GM12865 (cell line): ENCODE data around the gene SEPTIN11.

ENCODE experiments used
- DNase-seq: peaks from one replicate; pipeline ENCODE4 v3.0.0; 2010; ENCODE audit warnings: low read depth
- H3K4me3 ChIP-seq: 2 replicates; pipeline ENCODE4 v1.5.1; 2011; ENCODE audit warnings: mild to moderate bottlenecking, low read depth, low read length, control low read depth
- TF ChIP-seq, protein P1 (sequence below): IDR thresholded peaks from 2 replicates; pipeline ENCODE4 v1.5.1; 2011; ENCODE audit warnings: low read length, control low read depth, low read depth, inconsistent platforms; ENCODE audit not compliant: insufficient read depth; ENCODE audit errors: missing control alignments

The SEPTIN11 gene

DNA sequence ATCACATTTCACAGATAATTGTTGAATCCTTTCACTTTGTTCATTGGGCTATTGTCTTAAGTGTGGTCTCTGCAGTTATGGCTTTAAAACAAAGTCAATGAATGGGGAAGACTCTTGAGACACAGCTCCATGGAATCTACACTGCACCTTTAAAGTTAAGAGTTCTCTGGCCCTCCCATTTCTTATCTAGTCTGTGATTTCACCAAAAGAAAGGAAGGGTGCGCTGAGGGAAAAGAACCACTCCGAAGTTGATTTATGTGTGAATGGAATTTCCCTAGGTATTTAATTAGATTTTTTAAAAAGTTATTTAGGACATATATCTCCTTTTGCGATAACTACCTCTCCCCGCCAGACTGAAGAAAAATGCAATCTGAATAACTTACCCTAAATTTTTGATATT, 2.5 kb downstream of the SEPTIN11 start:
- DNase-seq = no peak
- no peak overlapping the region for H3K4me3 ChIP-seq
- TF ChIP-seq, protein P1, sequence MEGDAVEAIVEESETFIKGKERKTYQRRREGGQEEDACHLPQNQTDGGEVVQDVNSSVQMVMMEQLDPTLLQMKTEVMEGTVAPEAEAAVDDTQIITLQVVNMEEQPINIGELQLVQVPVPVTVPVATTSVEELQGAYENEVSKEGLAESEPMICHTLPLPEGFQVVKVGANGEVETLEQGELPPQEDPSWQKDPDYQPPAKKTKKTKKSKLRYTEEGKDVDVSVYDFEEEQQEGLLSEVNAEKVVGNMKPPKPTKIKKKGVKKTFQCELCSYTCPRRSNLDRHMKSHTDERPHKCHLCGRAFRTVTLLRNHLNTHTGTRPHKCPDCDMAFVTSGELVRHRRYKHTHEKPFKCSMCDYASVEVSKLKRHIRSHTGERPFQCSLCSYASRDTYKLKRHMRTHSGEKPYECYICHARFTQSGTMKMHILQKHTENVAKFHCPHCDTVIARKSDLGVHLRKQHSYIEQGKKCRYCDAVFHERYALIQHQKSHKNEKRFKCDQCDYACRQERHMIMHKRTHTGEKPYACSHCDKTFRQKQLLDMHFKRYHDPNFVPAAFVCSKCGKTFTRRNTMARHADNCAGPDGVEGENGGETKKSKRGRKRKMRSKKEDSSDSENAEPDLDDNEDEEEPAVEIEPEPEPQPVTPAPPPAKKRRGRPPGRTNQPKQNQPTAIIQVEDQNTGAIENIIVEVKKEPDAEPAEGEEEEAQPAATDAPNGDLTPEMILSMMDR = no peak

DNA sequence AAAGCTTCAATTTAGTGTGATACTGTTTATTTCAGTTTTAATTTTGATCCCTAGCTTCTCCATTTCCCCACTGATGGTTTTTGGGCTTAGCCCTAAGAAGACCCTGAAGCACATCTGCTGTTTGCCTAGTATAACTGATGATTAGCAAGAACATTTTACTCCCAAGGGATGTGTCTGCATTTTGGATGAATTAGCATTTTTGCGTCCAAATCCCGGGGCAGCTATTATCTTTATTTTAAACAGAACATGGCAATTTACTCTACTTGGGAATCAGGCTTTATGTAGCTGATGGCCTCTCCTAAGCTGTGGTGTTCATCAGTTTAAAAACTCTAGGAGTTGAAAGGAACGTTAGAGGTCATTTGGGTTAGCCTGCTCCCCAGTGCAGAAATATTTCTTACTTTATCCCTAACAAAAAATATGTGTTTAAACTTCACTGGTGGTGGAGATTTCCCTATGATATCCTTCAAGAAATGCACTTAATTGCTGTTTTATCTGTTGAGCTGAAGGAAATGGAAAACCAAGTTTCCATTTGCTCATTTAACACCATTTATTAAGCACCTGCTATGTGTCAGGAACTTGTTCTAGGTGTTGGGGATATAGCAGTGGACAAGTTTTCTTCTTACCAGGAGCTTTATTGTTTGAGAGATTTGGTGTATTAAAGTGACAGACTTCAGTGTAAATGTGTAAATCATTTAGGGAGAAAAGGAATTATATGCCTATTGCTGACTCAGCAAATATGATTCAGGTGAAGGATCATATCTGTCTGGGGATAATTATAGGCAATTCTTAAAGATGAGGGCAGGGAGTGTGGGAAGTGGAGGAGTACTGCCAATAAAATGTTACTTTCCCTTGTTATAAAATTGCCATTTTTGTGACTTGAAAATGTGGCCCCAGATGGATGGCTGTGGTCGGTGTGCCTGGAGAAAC, 3.4 kb downstream of the SEPTIN11 start:
- no peak for DNase-seq
- no peak overlapping the region for H3K4me3 ChIP-seq
- TF ChIP-seq, protein P1 = no peak

DNA sequence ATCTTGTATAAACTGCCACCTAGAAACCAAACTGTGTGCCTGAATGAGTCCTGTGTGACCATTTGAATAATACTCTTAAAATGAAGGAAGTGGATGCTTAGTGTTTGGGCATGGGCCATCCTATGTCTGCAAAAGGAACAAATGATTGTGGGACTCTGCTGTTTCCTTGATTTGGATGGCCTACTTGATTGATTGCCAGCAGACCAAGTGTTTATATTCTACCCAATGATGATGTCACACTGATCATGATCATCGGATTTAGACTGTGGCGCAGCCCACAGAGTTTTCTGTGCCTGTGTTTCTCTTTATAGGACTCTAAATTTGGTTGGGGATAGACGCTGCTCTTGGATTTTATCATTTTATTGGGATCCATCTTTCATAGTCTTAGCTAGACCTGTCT, 4.4 kb downstream of the SEPTIN11 start:
- TF ChIP-seq, protein P1 = no peak
- no peak for DNase-seq
- no peak overlapping the region for H3K4me3 ChIP-seq

DNA sequence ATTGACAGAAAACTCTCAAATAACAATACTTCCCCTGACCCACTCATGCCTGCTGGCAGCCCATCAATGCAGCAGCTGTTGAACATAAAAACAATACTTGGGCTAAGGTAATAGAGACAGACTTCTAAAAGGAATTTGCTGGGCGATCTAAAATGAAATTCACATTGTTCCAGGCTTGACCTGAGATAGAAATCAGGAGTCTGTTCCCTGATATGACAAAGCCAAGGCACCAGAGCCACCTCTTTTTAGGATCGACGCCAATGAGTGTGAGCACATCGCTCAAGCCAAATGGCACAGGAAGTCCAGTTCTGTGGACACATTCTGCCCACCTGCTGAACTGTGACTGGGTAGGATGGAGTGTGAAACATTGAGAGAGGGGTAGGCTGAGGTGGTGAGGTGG, 4.9 kb downstream of the SEPTIN11 start:
- DNase-seq = no peak
- H3K4me3 ChIP-seq = no peak overlapping the region
- TF ChIP-seq, protein P1 = no peak

DNA sequence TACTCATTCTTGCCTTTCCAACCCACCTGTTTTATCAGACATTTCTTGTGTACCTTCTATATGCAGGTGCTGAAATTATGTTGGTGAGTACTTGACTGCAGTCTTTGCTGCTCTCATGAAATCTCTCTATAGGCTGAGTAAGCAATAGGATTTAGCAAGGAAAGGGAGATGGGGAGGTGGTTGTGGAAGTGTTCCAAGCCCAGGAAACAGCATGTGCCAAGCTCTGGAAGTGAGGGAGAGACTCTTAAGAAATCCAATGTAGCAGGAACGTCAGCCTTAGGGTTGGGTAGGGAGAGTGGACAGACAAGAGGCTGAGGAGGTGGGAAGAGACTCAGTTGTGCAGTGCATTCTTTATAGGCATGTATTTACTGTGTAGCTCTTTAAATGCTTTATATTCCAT, 5.6 kb downstream of the SEPTIN11 start:
- H3K4me3 ChIP-seq = no peak overlapping the region
- DNase-seq = no peak
- TF ChIP-seq, protein P1 = no peak

DNA sequence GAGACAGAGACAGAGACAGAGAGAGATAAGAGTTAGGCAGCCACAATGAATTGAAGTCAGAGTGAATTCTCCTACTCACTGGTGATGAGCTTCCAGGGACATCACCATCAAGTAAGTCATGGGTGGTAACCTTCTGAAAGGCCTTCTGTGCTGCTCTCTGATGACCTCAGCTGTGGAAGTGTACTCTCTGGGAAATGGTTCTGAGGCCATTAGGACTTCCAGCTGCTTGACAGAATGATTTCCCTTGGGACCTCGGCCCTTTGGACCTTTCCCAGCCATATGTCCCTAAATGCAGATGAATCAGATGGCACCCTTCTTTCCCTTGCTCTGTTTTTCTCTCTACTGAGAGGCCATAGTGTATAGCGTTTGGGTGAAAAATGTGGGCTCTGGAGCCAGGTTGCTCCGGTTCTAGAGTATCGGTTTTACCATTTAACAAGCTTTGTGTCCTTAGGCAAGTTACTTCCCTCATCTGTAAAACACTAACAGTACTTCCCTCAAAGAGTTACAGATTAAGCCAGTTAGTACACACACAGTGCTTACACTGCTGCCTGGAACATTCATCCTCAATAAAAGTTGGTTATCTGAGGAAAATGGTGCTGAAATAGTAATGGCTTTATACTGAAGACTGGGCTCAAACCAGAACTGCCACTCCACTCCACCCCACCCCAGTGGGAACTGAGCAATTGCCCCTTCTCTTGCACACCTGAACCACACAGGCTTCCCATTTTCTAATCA, 7.6 kb downstream of the SEPTIN11 start:
- DNase-seq = no peak

More for the DNA sequence above, 7.6 kb downstream of the SEPTIN11 start:
- TF ChIP-seq, protein P1 = no peak
- H3K4me3 ChIP-seq = no peak overlapping the region
